ENCODE results near the gene CRACR2B. TPM values are rescaled to one million over a fixed set of nuclear protein-coding genes. Genes with fewer than 3 reads are reported as not detected.

Gene CRACR2B
- total and polyA plus RNA-seq, 2 of the 13 experiments (the other 11 are each of a cell fraction or from before 2014, with no cell fraction given), result 14.9 to 21.0 TPM

DNA sequence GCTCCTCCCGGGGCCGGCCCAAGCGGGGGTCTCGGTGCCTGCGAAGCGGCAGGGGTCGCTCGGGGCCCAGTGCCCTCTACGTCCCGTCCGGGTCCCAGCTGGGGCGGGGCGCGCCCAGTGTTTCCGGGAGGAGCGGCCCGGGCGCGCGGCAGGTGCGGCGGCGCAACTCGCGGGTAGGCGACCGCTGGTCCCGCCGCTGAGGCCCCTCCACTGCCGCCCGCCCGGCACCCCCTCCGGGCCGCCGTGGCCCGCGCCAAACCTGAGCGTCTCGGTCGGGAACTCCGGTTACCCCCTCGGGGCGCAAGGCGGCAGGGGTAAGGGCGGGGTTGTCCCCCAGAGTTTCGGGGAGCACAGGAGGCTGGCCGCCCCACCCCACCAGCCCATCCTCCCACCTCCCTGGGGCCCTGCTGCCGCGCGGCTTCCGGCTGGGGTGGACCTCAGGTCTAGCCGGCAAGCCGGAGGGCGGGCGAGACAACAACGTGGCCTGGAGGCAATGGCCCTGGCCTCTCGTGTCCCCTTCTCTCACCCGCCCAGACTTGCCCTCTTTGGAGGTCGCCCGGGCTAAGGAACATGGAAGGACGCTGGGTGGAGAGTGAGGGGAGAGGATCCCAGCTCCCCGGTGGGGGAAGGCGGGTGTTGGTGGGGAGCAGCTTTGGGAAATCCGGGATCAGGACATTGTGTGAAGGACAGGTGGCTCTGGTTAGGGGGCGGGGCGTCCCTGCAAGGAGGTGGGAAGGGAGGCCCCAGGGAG is 398 bp upstream of the CRACR2B start (continued):
- TF ChIP-seq THRA (CRISPR knock-in tag; IDR thresholded peaks at IDR 0.05; ENCODE audit: borderline replicate concordance) (peak; percentile 57; the same call in 1 of the 2 replicates), ZNF737 (CRISPR knock-in tag; IDR thresholded peaks at IDR 0.05; ENCODE audit: borderline replicate concordance) (no peak), ZMYM3 (CRISPR knock-in tag; IDR thresholded peaks at IDR 0.05) (peak; percentile 55), PITX1 (CRISPR knock-in tag; IDR thresholded peaks at IDR 0.05) (0 out of 2 replicates have a peak, but pooled peaks have one; percentile 54), ZNF335 (CRISPR knock-in tag; IDR thresholded peaks at IDR 0.05) (0 out of 2 replicates have a peak, but pooled peaks have one; percentile 39), USF2 (IDR thresholded peaks at IDR 0.05; ENCODE audit: low read depth, low read length) (no peak), USF2 (CRISPR knock-in tag; IDR thresholded peaks at IDR 0.05; ENCODE audit: borderline replicate concordance) (no peak), FOXC1 (CRISPR knock-in tag; IDR thresholded peaks at IDR 0.05; ENCODE audit: borderline replicate concordance) (no peak; the same call in none of the 2 replicates), ZFP36L1 (CRISPR knock-in tag; IDR thresholded peaks at IDR 0.05) (no peak), PHF21A (CRISPR knock-in tag; IDR thresholded peaks at IDR 0.05) (peak; percentile 58; the same call in 1 of the 2 replicates), SRSF1 (optimal IDR thresholded peaks at IDR 0.05; ENCODE audit: low read depth, low read length) (no peak), HOXD1 (CRISPR knock-in tag; IDR thresholded peaks at IDR 0.05) (0 out of 2 replicates have a peak, but pooled peaks have one; percentile 9), ZNF772 (CRISPR knock-in tag; IDR thresholded peaks at IDR 0.05) (peak; percentile 57; the same call in 1 of the 2 replicates), CTCF (CRISPR knock-in tag; IDR thresholded peaks at IDR 0.05) (peak; percentile 36), GLI4 (CRISPR knock-in tag; IDR thresholded peaks at IDR 0.05; ENCODE audit: borderline replicate concordance) (0 out of 2 replicates have a peak, but pooled peaks have one; percentile 36), SIX4 (CRISPR knock-in tag; IDR thresholded peaks at IDR 0.05) (peak; percentile 40)
- TF ChIP-seq, protein P1, sequence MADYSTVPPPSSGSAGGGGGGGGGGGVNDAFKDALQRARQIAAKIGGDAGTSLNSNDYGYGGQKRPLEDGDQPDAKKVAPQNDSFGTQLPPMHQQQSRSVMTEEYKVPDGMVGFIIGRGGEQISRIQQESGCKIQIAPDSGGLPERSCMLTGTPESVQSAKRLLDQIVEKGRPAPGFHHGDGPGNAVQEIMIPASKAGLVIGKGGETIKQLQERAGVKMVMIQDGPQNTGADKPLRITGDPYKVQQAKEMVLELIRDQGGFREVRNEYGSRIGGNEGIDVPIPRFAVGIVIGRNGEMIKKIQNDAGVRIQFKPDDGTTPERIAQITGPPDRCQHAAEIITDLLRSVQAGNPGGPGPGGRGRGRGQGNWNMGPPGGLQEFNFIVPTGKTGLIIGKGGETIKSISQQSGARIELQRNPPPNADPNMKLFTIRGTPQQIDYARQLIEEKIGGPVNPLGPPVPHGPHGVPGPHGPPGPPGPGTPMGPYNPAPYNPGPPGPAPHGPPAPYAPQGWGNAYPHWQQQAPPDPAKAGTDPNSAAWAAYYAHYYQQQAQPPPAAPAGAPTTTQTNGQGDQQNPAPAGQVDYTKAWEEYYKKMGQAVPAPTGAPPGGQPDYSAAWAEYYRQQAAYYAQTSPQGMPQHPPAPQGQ (CRISPR knock-in tag; IDR thresholded peaks at IDR 0.05; ENCODE audit: borderline replicate concordance), result 0 out of 2 replicates have a peak, but pooled peaks have one; percentile 26

Measured in HepG2 (cell line).